GM03348 (cell line): ENCODE measurements around the gene LRRC8E.
"Not testable (repeated sequence)": the region's sequence is repeated elsewhere in the genome, so short reads cannot be mapped to it uniquely, and the experiment has no call there.

Experiments
- DNase-seq: peaks from one replicate; pipeline ENCODE4 v3.0.0; 2012; ENCODE audit warnings: low spot score

The LRRC8E gene

GRCh38 chr19:7908742-7909461, 20.6 kb downstream of the LRRC8E start:
- no peak for DNase-seq

GRCh38 chr19:7909471-7910067, 21.3 kb downstream of the LRRC8E start:
- no peak for DNase-seq

- no peak for DNase-seq
Observed at GRCh38 chr19:7910321-7911161, 22.2 kb downstream of the LRRC8E start.

GRCh38 chr19:7911508-7912143, 23.3 kb downstream of the LRRC8E start:
- DNase-seq, result no peak

GRCh38 chr19:7912144-7912696, 23.9 kb downstream of the LRRC8E start:
- no peak for DNase-seq

GRCh38 chr19:7912697-7913564, 24.6 kb downstream of the LRRC8E start:
- DNase-seq, result no peak

- DNase-seq, result no peak
Observed at GRCh38 chr19:7913652-7914051, 25.3 kb downstream of the LRRC8E start.

- DNase-seq, result no peak
Observed at GRCh38 chr19:7914099-7914498, 25.8 kb downstream of the LRRC8E start.

- DNase-seq, result no peak
Observed at GRCh38 chr19:7914598-7915045, 26.3 kb downstream of the LRRC8E start, which contains the start of gene TGFBR3L. TGFBR3L (plus strand) TSS chr19:7914830.

- DNase-seq, result no peak
Observed at GRCh38 chr19:7915250-7916102, 27.2 kb downstream of the LRRC8E start.

- peak; percentile 56 for DNase-seq
Observed at GRCh38 chr19:7916103-7916954, 28.0 kb downstream of the LRRC8E start.

GRCh38 chr19:7916955-7917266, 28.6 kb downstream of the LRRC8E start:
- no peak for DNase-seq

- peak; percentile 79 for DNase-seq
Observed at GRCh38 chr19:7917267-7918061, 29.2 kb downstream of the LRRC8E start.

GRCh38 chr19:7918062-7918614, 29.8 kb downstream of the LRRC8E start:
- not testable (repeated sequence) for DNase-seq

- no peak for DNase-seq
Observed at GRCh38 chr19:7918615-7919421, 30.5 kb downstream of the LRRC8E start.

GRCh38 chr19:7919610-7920518, 31.6 kb downstream of the LRRC8E start, which contains the start of gene SNAPC2:
SNAPC2 (plus strand) TSS chr19:7920338; CDS start chr19:7920367, 29 bp downstream.
- peak; percentile 93 for DNase-seq
